GM19467 (cell line): ENCODE results near the gene GNGT2.

Source experiments
- ATAC-seq: cut with Tn5 transposase; IDR thresholded peaks from one replicate; pipeline ENCODE4 v1.9.1; 2021; ENCODE audit warnings: mild to moderate bottlenecking, moderate library complexity; ENCODE audit not compliant: unreplicated experiment

Gene GNGT2

GRCh38 chr17:49210158-49211029 lies at the start of gene GNGT2, which contains the start of gene ABI3:
GNGT2 (minus strand) TSS chr17:49210574; CDS start chr17:49207422, 3,152 bp downstream.
ABI3 (plus strand) TSS chr17:49210707; CDS start chr17:49210725, 18 bp downstream.
- ATAC-seq = peak; percentile 72

GRCh38 chr17:49259663-49260010 lies 49.3 kb upstream of the GNGT2 start:
- no peak for ATAC-seq

- ATAC-seq = no peak
Measured at GRCh38 chr17:49258394-49258793, 48.0 kb upstream of the GNGT2 start.

GRCh38 chr17:49255125-49255524 lies 44.8 kb upstream of the GNGT2 start:
- no peak for ATAC-seq

GRCh38 chr17:49254066-49254465 lies 43.7 kb upstream of the GNGT2 start:
- no peak for ATAC-seq

- ATAC-seq = no peak
Measured at GRCh38 chr17:49252148-49252695, 41.8 kb upstream of the GNGT2 start.

GRCh38 chr17:49249890-49250522 lies 39.6 kb upstream of the GNGT2 start:
- no peak for ATAC-seq

GRCh38 chr17:49249292-49249794 lies 39.0 kb upstream of the GNGT2 start:
- ATAC-seq = no peak

GRCh38 chr17:49247944-49248343 lies 37.6 kb upstream of the GNGT2 start:
- ATAC-seq = no peak

GRCh38 chr17:49244839-49245238 lies 34.5 kb upstream of the GNGT2 start:
- ATAC-seq = no peak

- no peak for ATAC-seq
Measured at GRCh38 chr17:49242813-49243212, 32.4 kb upstream of the GNGT2 start.

- no peak for ATAC-seq
Measured at GRCh38 chr17:49241692-49242397, 31.5 kb upstream of the GNGT2 start.

GRCh38 chr17:49241040-49241439 lies 30.7 kb upstream of the GNGT2 start:
- ATAC-seq = no peak

- no peak for ATAC-seq
Measured at GRCh38 chr17:49240619-49241018, 30.2 kb upstream of the GNGT2 start.

GRCh38 chr17:49239963-49240362 lies 29.6 kb upstream of the GNGT2 start:
- no peak for ATAC-seq

- no peak for ATAC-seq
Measured at GRCh38 chr17:49235896-49236295, 25.5 kb upstream of the GNGT2 start.

GRCh38 chr17:49234509-49235080 lies 24.2 kb upstream of the GNGT2 start:
- no peak for ATAC-seq

- ATAC-seq = no peak
Measured at GRCh38 chr17:49231563-49231894, 21.2 kb upstream of the GNGT2 start.

- ATAC-seq = peak; percentile 88
Measured at GRCh38 chr17:49230636-49231562, 20.5 kb upstream of the GNGT2 start, which contains the start of gene PHOSPHO1. PHOSPHO1 (minus strand) TSS chr17:49230787; CDS start chr17:49226691, 4,096 bp downstream.
